Cardiac muscle cell (in vitro differentiated cells and primary cell): ENCODE data around the gene WDR88. TPM values are rescaled to one million over a fixed set of nuclear protein-coding genes. Genes with fewer than 3 reads are reported as not detected.

Source experiments
- DNase-seq, 2 donors: peaks; one replicate each; pipeline versions ENCODE4 v3.0.0 to v3.0.0-alpha.2; 2010 to 2017; ENCODE audit warnings: low read depth in 1 of 2, low spot score in 1 of 2
- H3K27ac ChIP-seq: fragments of 200-600 bp; sonication (generic); 2 replicates; pipeline ENCODE4 v1.5.1; 2016
- H3K27me3 ChIP-seq: fragments of 200-600 bp; sonication (generic); 2 replicates; pipeline ENCODE4 v1.6.0; 2016; ENCODE audit warnings: control low read depth
- H3K36me3 ChIP-seq: fragments of 200-600 bp; sonication (generic); 2 replicates; pipeline ENCODE4 v1.5.1; 2016; ENCODE audit warnings: control low read depth
- H3K4me1 ChIP-seq: fragments of 200-600 bp; sonication (generic); 2 replicates; pipeline ENCODE4 v1.8.1; 2017; ENCODE audit warnings: low read depth, mild to moderate bottlenecking, mixed run types
- H3K4me3 ChIP-seq: fragments of 200-600 bp; sonication (generic); 2 replicates; pipeline ENCODE4 v1.5.1; 2016; ENCODE audit warnings: mild to moderate bottlenecking
- H3K9me3 ChIP-seq: fragments of 200-600 bp; sonication (generic); 2 replicates; pipeline ENCODE4 v1.5.1; 2017; ENCODE audit warnings: low read depth, mild to moderate bottlenecking, control low read depth
- CTCF ChIP-seq: IDR thresholded peaks from 2 replicates; pipeline ENCODE4 v1.5.1; 2012; ENCODE audit warnings: low read depth, mild to moderate bottlenecking, low read length
- polyA plus RNA-seq: library from polyadenylated mRNA; unstranded; fragments of >200 nt; fragmentation: Nextera tagmentation; extraction: Ambion mirVana; gene quantifications from 2 replicates; pipeline ENCODE4 v1.2.1, GENCODE V29; 2016
- total RNA-seq: library from RNA; depleted of rRNA; stranded (reverse); fragments of >200 nt; gene quantifications from 2 replicates; pipeline ENCODE4 v1.2.3, GENCODE V29; 2016

The WDR88 gene
- total and polyA plus RNA-seq, 2 experiments from 2014 or later = 0.78 TPM; not detected in 1

DNA sequence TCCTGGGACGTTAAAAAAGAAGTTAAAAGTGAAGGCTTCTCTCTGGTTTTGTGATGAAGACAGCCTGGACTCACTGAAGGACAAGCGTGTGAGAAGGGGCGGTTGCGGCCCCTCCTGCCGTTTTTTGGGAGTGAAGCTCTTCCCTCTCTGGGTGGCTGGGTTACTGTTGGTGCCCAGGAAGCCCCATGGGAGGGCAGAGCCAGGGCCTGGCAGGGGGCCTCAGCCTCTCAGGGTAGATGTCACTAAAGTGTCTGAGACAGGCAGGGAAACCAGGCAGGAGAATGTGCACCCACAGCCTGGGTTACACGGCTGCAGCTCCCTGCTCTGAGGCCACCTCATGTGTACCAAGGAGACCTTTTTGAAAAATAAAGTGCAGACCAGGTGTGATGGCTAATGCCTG lies 1.5 kb upstream of the WDR88 start:
- H3K9me3 ChIP-seq = no peaks in the 10 kb centered on the region
- no peak for DNase-seq
- no peak for TF ChIP-seq CTCF
- H3K27ac ChIP-seq = no peak overlapping the region
- H3K4me1 ChIP-seq = no peaks in the 10 kb centered on the region
- peaks cover 14% of the 10 kb centered on the region for H3K36me3 ChIP-seq
- H3K27me3 ChIP-seq = no peaks in the 10 kb centered on the region
- no peak overlapping the region for H3K4me3 ChIP-seq

GRCh38 chr19:33132425-33132824 lies 511 bp downstream of the WDR88 start:
- Histone ChIP-seq H3K27me3 (no peaks in the 10 kb centered on the region), H3K9me3 (no peaks in the 10 kb centered on the region), H3K27ac (no peak overlapping the region), H3K4me3 (no peak overlapping the region), H3K36me3 (peaks cover 6% of the 10 kb centered on the region), H3K4me1 (no peaks in the 10 kb centered on the region)
- peak; percentile 31 for TF ChIP-seq CTCF
- DNase-seq = no peak

- Histone ChIP-seq H3K4me3 (no peak overlapping the region), H3K4me1 (no peaks in the 10 kb centered on the region), H3K36me3 (no peaks in the 10 kb centered on the region), H3K27me3 (no peaks in the 10 kb centered on the region), H3K9me3 (no peaks in the 10 kb centered on the region), H3K27ac (no peak overlapping the region)
- peak in 1 of 2 donors; percentile 42 for DNase-seq
- TF ChIP-seq CTCF = no peak
Observed at GRCh38 chr19:33133438-33134031, 1.6 kb downstream of the WDR88 start.

- H3K27ac ChIP-seq = no peak overlapping the region
- no peaks in the 10 kb centered on the region for H3K4me1 ChIP-seq
- DNase-seq = no peak
- no peaks in the 10 kb centered on the region for H3K27me3 ChIP-seq
- no peaks in the 10 kb centered on the region for H3K9me3 ChIP-seq
- no peaks in the 10 kb centered on the region for H3K36me3 ChIP-seq
- TF ChIP-seq CTCF = no peak
- H3K4me3 ChIP-seq = no peak overlapping the region
Observed at GRCh38 chr19:33134571-33135041, 2.7 kb downstream of the WDR88 start.

- Histone ChIP-seq H3K27me3 (no peaks in the 10 kb centered on the region), H3K4me3 (no peak overlapping the region), H3K9me3 (no peaks in the 10 kb centered on the region), H3K36me3 (no peaks in the 10 kb centered on the region), H3K4me1 (no peaks in the 10 kb centered on the region), H3K27ac (no peak overlapping the region)
- DNase-seq = no peak
- no peak for TF ChIP-seq CTCF
Observed at GRCh38 chr19:33139165-33139564, 7.3 kb downstream of the WDR88 start.
